K562 (cell line): ENCODE measurements around the gene DLGAP1. TPM values are rescaled to one million over a fixed set of nuclear protein-coding genes. Genes with fewer than 3 reads are reported as not detected.

Experiments used
- ARID2 ChIP-seq: fragments of 450-650 bp; IDR thresholded peaks from 2 replicates; pipeline ENCODE4 v1.6.1; 2017; ENCODE audit warnings: antibody characterized with exemption, mild to moderate bottlenecking
- BRCA1 ChIP-seq, 2 experiments: fragments of 450-650 bp in 1 of 2; sonication (generic) in 1 of 2; formaldehyde crosslinking in 1 of 2; IDR thresholded peaks; 2 replicates each; pipeline versions ENCODE4 v1.5.0 to v1.6.1; 2017 to 2020; ENCODE audit warnings: mild to moderate bottlenecking in 1 of 2, missing genetic modification reagents in 1 of 2
- CREBBP ChIP-seq: IDR thresholded peaks from one replicate; pipeline ENCODE4 v1.6.1; 2012; ENCODE audit warnings: low read depth, mild to moderate bottlenecking, control low read depth, inconsistent platforms, low read length
- KLF10 ChIP-seq: fragments of 250-450 bp; sonication (Bioruptor Pico); IDR thresholded peaks from 2 replicates; pipeline ENCODE4 v1.6.1; 2021; ENCODE audit warnings: matching md5 sums
- MCM7 ChIP-seq, 2 experiments: fragments of 450-650 bp; IDR thresholded peaks; 2 replicates each; pipeline ENCODE4 v1.6.1; 2016 to 2018
- RBM25 ChIP-seq: fragments of 200-400 bp; formaldehyde crosslinking; IDR thresholded peaks from 2 replicates; pipeline ENCODE4 v1.6.1; 2018; ENCODE audit warnings: low read length, low read depth, moderate library complexity; ENCODE audit not compliant: severe bottlenecking
- TARDBP ChIP-seq: fragments of 450-650 bp; IDR thresholded peaks from 2 replicates; pipeline ENCODE4 v1.6.1; 2016
- ZKSCAN3 ChIP-seq: fragments of 250-450 bp; sonication (Bioruptor Pico); IDR thresholded peaks from 2 replicates; pipeline ENCODE4 v1.4.0; 2020
- ZMIZ1 ChIP-seq, 2 experiments: fragments of 150-350 bp in 1 of 2; IDR thresholded peaks; 2 replicates each; pipeline ENCODE4 v1.6.1; 2012 to 2016; ENCODE audit warnings: low read depth in 2 of 2, low read length in 2 of 2, mild to moderate bottlenecking in 1 of 2, moderate library complexity in 1 of 2
- ZNF239 ChIP-seq: fragments of 250-450 bp; sonication (Bioruptor Pico); IDR thresholded peaks from 2 replicates; pipeline ENCODE4 v1.4.0; 2020; ENCODE audit warnings: mild to moderate bottlenecking
- polyA plus RNA-seq, 8 experiments: library from polyadenylated mRNA; depleted of rRNA in 4 of 8; stranded (reverse) in 5 of 8; unstranded in 3 of 8; fragments of >200 nt; fragmentation: Nextera tagmentation in 2 of 8; fragmentation: Illumina TruSeq in 1 of 8; extraction: Ambion mirVana in 2 of 8; extraction: Trizol in 1 of 8; gene quantifications; 2 replicates each; pipeline versions ENCODE4 v1.2.1 to v1.2.3, GENCODE V29; 2011 to 2014; ENCODE audit warnings: inconsistent platforms in 1 of 8, missing spikeins in 1 of 8
- total RNA-seq, 7 experiments: library from RNA; depleted of rRNA in 6 of 7; stranded (reverse); fragments of >200 nt in 6 of 7; fragmentation: Illumina TruSeq in 2 of 7; extraction: Trizol in 2 of 7; gene quantifications; 2 replicates each; pipeline versions ENCODE4 v1.2.1 to v1.2.3, GENCODE V29; 2011 to 2021; ENCODE audit warnings: low replicate concordance in 1 of 7
- TF ChIP-seq, protein P1 (sequence below), 2 experiments: fragments of 450-650 bp; conservative IDR thresholded peaks; 2 replicates each; pipeline ENCODE4 v1.6.1; 2017; ENCODE audit warnings: mild to moderate bottlenecking in 2 of 2, moderate library complexity in 2 of 2
- TF ChIP-seq, protein P2 (sequence below), 2 experiments: fragments of 450-650 bp in 1 of 2; sonication (generic) in 1 of 2; formaldehyde crosslinking in 1 of 2; IDR thresholded peaks in 1 of 2; conservative IDR thresholded peaks in 1 of 2; 2 replicates each; pipeline versions ENCODE4 v1.6.1 to v1.8.1; 2016 to 2023; ENCODE audit warnings: mild to moderate bottlenecking in 2 of 2, moderate library complexity in 2 of 2, inconsistent platforms in 1 of 2, missing genetic modification reagents in 1 of 2

DLGAP1 gene
- total and polyA plus RNA-seq, 9 of the 15 experiments (the other 6 are each of a cell fraction or from before 2014, with no cell fraction given) = 0.04 to 0.22 (median 0.08) TPM

DNA sequence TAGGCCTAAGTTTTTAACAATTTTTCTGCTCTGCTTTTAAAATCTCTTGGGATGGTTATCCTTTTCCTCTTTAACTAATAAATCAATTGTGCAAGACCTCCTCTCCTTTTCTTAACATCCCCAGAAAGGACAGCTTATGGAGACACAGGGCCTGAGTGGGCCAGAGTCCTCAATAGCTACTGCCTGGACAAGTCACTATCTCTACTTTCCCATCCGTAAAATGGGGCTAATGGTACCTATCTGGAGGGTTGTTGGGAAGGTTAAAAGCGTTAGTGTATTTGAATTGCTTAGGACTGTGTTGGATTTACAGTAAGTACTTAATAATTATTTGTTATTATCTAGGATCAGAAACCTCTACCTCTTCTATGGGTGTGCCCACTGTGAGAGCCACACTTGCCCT, 945.1 kb downstream of the DLGAP1 start (continued):
- TF ChIP-seq ZMIZ1 (IDR thresholded peaks at IDR 0.05; ENCODE audit: low read depth in 2 of 2, low read length in 2 of 2) (no peak), ZNF239 (CRISPR knock-in tag) (no peak), MCM7 (IDR thresholded peaks at IDR 0.05) (no peak), TARDBP (no peak), BRCA1 (IDR thresholded peaks at IDR 0.05) (no peak), BRCA1 (CRISPR knock-in tag; IDR thresholded peaks at IDR 0.05) (no peak), RBM25 (peak; percentile 90), CREBBP (no peak), ARID2 (no peak), ZKSCAN3 (CRISPR knock-in tag) (no peak), KLF10 (no peak)
- TF ChIP-seq, protein P1, sequence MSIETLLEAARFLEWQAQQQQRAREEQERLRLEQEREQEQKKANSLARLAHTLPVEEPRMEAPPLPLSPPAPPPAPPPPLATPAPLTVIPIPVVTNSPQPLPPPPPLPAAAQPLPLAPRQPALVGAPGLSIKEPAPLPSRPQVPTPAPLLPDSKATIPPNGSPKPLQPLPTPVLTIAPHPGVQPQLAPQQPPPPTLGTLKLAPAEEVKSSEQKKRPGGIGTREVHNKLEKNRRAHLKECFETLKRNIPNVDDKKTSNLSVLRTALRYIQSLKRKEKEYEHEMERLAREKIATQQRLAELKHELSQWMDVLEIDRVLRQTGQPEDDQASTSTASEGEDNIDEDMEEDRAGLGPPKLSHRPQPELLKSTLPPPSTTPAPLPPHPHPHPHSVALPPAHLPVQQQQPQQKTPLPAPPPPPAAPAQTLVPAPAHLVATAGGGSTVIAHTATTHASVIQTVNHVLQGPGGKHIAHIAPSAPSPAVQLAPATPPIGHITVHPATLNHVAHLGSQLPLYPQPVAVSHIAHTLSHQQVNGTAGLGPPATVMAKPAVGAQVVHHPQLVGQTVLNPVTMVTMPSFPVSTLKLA (conservative IDR thresholded peaks at IDR 0.05) = no peak
- TF ChIP-seq, protein P2, sequence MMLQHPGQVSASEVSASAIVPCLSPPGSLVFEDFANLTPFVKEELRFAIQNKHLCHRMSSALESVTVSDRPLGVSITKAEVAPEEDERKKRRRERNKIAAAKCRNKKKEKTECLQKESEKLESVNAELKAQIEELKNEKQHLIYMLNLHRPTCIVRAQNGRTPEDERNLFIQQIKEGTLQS (IDR thresholded peaks at IDR 0.05) = no peak
- TF ChIP-seq, protein P2 (CRISPR knock-in tag; conservative IDR thresholded peaks at IDR 0.05) = no peak
